ENCODE data around the gene ADAMTSL3.

The ADAMTSL3 gene

DNA sequence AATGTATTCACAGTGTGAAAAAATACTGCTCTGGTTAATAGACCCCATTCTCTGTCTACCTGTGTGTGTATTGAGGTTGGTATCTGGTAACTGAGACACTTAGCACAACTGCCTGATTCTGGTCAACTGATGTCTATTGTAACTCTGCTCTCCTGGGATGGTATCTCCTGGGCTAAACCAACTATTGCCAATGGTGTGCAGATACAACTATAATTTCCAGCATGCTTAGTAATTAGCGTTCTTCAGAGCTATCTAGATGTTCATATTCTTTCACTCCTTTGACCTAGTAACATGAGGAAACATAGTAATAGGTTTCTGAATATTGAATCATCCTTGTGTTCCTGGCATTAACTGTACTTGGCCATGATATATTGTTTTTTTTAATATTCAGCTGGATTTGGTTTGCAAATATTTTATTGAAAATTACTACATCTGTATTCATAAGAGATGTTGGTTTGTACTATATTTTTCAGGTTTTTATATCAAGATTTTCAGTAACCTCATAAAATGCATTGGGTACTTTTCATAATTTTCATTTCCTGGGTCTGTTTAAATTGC lies 16.8 kb downstream of the ADAMTSL3 start:
- no peak for DNase-seq (ENCODE audit: extremely low spot score)
- no peak for TF ChIP-seq SUZ12 (IDR thresholded peaks at IDR 0.05)
- POLR2A ChIA-PET = interaction anchor here (1.1 kb wide), 1 partner anchor 224 kb away, joined by 3 read pairs; the partner anchor contains the start of gene SH3GL3
- CTCF ChIA-PET = no interaction called here

DNA sequence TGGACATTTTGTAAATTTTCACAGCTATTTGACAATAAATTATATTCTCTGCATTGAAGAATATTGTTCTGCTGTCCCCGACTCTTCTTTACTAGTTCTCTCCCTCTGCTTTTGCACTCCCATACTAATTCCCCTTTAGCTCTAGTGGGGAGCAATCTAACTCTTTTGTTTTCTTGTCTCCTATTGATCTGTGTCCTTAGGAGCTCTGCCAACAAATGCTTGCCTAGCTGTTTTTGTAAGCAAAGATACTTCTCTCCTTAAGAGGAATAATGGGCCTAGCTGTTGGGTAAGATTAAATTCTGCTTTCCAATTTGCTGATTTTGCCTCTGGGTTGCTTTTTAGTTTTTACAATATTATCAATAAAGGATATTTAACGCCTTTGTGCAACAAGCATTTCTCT lies 17.7 kb downstream of the ADAMTSL3 start:
- ChIA-PET POLR2A (interaction anchor here (1.1 kb wide), 1 partner anchor 225 kb away, joined by 3 read pairs; the partner anchor contains the start of gene SH3GL3), CTCF (no interaction called here)
- DNase-seq (ENCODE audit: extremely low spot score) = no peak
- no peak for TF ChIP-seq ELF4 (IDR thresholded peaks at IDR 0.05)
- no peak for TF ChIP-seq CTBP1 (IDR thresholded peaks at IDR 0.05; ENCODE audit: borderline replicate concordance)
- no peak for TF ChIP-seq L3MBTL2 (conservative IDR thresholded peaks at IDR 0.05)
- TF ChIP-seq FOXM1 (IDR thresholded peaks at IDR 0.05; ENCODE audit: borderline replicate concordance) = no peak
- TF ChIP-seq ARNT (IDR thresholded peaks at IDR 0.05) = no peak
- TF ChIP-seq FOXK2 (IDR thresholded peaks at IDR 0.05) = no peak
- TF ChIP-seq SP1 (IDR thresholded peaks at IDR 0.05) = no peak
- TF ChIP-seq HDGF (IDR thresholded peaks at IDR 0.05; ENCODE audit: borderline replicate concordance) = no peak
- no peak for TF ChIP-seq TARDBP (IDR thresholded peaks at IDR 0.05)
- TF ChIP-seq ZNF384 (IDR thresholded peaks at IDR 0.05) = no peak
- no peak for TF ChIP-seq NFRKB (IDR thresholded peaks at IDR 0.05)
- TF ChIP-seq BHLHE40 (IDR thresholded peaks at IDR 0.05; ENCODE audit: borderline replicate concordance) = no peak
- TF ChIP-seq SUZ12 (IDR thresholded peaks at IDR 0.05) = no peak
- no peak for TF ChIP-seq FOXA1 (IDR thresholded peaks at IDR 0.05)
- TF ChIP-seq, protein P1, sequence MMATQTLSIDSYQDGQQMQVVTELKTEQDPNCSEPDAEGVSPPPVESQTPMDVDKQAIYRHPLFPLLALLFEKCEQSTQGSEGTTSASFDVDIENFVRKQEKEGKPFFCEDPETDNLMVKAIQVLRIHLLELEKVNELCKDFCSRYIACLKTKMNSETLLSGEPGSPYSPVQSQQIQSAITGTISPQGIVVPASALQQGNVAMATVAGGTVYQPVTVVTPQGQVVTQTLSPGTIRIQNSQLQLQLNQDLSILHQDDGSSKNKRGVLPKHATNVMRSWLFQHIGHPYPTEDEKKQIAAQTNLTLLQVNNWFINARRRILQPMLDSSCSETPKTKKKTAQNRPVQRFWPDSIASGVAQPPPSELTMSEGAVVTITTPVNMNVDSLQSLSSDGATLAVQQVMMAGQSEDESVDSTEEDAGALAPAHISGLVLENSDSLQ (IDR thresholded peaks at IDR 0.05) = no peak
- TF ChIP-seq LEF1 (IDR thresholded peaks at IDR 0.05; ENCODE audit: borderline replicate concordance) = no peak

DNA sequence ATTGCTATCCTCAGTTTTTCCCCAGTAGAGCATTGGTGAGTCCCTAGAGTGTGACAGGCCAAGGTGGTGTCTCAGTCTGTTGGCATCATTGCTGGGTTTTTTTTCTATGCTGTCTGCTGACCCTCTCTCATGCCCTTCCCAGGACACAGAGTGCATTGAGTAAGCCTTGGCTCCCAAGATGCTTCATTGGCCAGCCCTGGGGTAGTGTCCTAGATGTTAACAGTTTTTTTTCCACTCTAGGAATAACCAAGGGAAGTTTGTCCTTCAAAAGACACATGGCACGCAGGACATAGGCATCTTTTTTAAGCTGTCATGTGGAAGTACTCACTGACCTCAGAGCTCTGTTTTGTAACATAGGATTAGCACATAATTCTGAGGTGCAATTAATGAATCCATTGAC lies 19.5 kb downstream of the ADAMTSL3 start:
- no peak for DNase-seq (ENCODE audit: extremely low spot score)
- TF ChIP-seq SP1 (IDR thresholded peaks at IDR 0.05) (no peak), FOXA1 (IDR thresholded peaks at IDR 0.05) (no peak), ZNF384 (IDR thresholded peaks at IDR 0.05) (no peak), L3MBTL2 (conservative IDR thresholded peaks at IDR 0.05) (no peak), ELF4 (IDR thresholded peaks at IDR 0.05) (no peak), HDGF (IDR thresholded peaks at IDR 0.05; ENCODE audit: borderline replicate concordance) (no peak), FOXK2 (IDR thresholded peaks at IDR 0.05) (no peak), TARDBP (IDR thresholded peaks at IDR 0.05) (no peak), BHLHE40 (IDR thresholded peaks at IDR 0.05; ENCODE audit: borderline replicate concordance) (no peak)
- TF ChIP-seq, protein P1 (IDR thresholded peaks at IDR 0.05) = no peak
- ChIA-PET CTCF (interaction anchor here (0.6 kb wide), 1 partner anchor 1475 kb away, joined by 4 read pairs; no protein-coding TSS in a partner anchor), POLR2A (no interaction called here)

DNA sequence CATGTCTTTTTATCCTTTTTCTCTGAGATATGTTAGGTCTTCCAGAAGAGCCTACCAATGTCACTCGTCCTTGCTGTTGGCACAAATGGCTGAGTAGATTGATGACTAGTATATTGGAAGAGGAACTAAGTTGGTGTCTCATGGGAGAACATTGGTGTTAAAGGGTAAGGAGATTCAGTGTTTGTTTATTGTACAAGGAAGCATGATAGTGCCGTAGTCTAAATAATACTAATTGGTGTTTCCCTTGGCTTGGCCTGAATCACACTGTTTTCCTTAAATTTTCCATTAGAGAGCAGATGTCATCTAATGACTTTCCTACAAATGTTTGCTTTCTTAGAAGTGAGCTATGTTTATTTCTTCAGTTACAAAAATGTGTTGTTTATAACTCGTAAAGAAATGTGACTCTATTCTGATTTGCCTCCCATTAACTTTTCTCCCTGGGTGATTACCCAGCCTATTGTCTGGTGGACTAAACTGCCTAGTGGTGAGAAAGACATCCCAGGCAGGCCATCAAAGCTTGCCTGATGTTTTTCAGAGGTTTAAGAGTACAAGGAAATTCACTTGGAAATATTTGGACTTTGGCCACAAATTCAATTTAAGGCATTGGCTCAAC lies 28.7 kb downstream of the ADAMTSL3 start:
- DNase-seq (ENCODE audit: extremely low spot score) = no peak
- ChIA-PET POLR2A (no interaction called here), CTCF (no interaction called here)
- TF ChIP-seq SUZ12 (IDR thresholded peaks at IDR 0.05) (no peak), ZNF384 (IDR thresholded peaks at IDR 0.05) (no peak), FOXK2 (IDR thresholded peaks at IDR 0.05) (no peak), FOXA1 (IDR thresholded peaks at IDR 0.05) (no peak), LEF1 (IDR thresholded peaks at IDR 0.05; ENCODE audit: borderline replicate concordance) (no peak), BHLHE40 (IDR thresholded peaks at IDR 0.05; ENCODE audit: borderline replicate concordance) (no peak)

DNA sequence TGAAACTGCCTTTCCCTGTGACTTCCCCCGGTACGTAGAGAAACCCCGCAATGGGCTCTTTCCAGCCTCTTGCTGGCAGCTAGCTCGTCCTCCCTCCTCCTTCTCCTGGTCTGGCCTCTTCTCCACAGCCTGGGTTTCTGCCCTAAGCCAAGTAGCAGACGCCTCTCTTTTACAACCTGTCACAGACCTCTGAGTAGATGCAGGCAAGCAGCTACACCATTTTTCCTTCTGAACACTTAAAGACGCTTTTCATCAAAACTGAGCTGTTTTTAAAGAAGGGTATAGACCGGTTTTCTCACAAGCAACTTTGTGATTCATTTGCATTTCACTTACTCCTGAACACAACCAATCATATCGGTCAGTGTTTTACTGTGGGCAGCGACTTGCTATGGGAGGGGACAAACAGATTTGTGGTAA lies 32.0 kb downstream of the ADAMTSL3 start:
- TF ChIP-seq HDGF (IDR thresholded peaks at IDR 0.05; ENCODE audit: borderline replicate concordance) = no peak
- DNase-seq (ENCODE audit: extremely low spot score) = no peak
- ChIA-PET CTCF (no interaction called here), POLR2A (no interaction called here)

DNA sequence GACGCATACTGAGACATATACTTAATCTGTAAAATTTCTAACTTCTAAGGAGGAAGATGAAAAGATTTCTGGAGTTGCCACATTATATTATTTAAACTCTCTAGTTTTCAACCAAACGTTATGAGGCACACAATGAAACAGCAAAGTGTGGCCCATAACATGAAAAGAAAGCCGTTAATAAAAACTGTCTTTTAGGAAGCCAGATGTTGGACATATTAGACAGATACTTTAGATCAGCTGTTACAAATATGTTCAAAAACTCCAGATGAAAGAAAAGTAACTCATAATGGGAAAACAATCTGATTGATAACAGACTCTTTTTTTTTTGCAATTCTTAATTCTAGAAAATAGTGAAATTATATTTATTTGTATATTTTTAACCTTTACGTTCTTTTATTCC lies 34.3 kb downstream of the ADAMTSL3 start:
- CTCF ChIA-PET = no interaction called here
- TF ChIP-seq BHLHE40 (IDR thresholded peaks at IDR 0.05; ENCODE audit: borderline replicate concordance) = no peak
- no peak for TF ChIP-seq CTBP1 (IDR thresholded peaks at IDR 0.05; ENCODE audit: borderline replicate concordance)
- TF ChIP-seq FOXK2 (IDR thresholded peaks at IDR 0.05) = no peak
- no peak for TF ChIP-seq HDGF (IDR thresholded peaks at IDR 0.05; ENCODE audit: borderline replicate concordance)
- no peak for TF ChIP-seq FOXA1 (IDR thresholded peaks at IDR 0.05)
- no peak for TF ChIP-seq NFRKB (IDR thresholded peaks at IDR 0.05)
- TF ChIP-seq FOXM1 (IDR thresholded peaks at IDR 0.05; ENCODE audit: borderline replicate concordance) = no peak
- TF ChIP-seq ZNF384 (IDR thresholded peaks at IDR 0.05) = no peak
- no peak for TF ChIP-seq ELF4 (IDR thresholded peaks at IDR 0.05)
- TF ChIP-seq ARNT (IDR thresholded peaks at IDR 0.05) = no peak
- TF ChIP-seq, protein P1 (IDR thresholded peaks at IDR 0.05) = no peak
- no peak for TF ChIP-seq SP1 (IDR thresholded peaks at IDR 0.05)
- POLR2A ChIA-PET = no interaction called here
- DNase-seq (ENCODE audit: extremely low spot score) = no peak

DNA sequence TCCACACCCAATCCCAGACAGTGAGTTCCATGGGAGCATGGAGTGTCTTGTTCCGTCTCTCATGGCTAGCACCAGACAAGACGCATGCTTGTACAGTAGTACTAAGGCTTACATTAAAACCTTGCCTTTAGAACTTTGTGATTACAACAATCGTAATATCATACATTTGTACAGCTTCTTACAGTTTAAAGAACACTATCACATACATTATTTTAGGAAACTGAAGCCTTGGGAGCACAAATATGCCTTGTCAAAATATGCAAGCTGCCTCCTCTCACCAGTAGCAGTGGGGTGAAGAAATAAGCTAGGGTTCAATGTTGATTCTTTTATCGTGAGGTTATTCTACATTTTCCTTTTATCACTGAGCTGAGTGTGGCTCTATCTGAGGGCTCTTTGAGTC lies 36.8 kb downstream of the ADAMTSL3 start:
- ChIA-PET CTCF (no interaction called here), POLR2A (no interaction called here)
- DNase-seq (ENCODE audit: extremely low spot score) = no peak
- TF ChIP-seq LEF1 (IDR thresholded peaks at IDR 0.05; ENCODE audit: borderline replicate concordance) (no peak), HDGF (IDR thresholded peaks at IDR 0.05; ENCODE audit: borderline replicate concordance) (no peak), ZNF384 (IDR thresholded peaks at IDR 0.05) (no peak), SUZ12 (IDR thresholded peaks at IDR 0.05) (no peak), FOXK2 (IDR thresholded peaks at IDR 0.05) (no peak), BHLHE40 (IDR thresholded peaks at IDR 0.05; ENCODE audit: borderline replicate concordance) (no peak), TARDBP (IDR thresholded peaks at IDR 0.05) (no peak), ELF4 (IDR thresholded peaks at IDR 0.05) (no peak), NFRKB (IDR thresholded peaks at IDR 0.05) (no peak), L3MBTL2 (conservative IDR thresholded peaks at IDR 0.05) (no peak), ARNT (IDR thresholded peaks at IDR 0.05) (no peak), FOXM1 (IDR thresholded peaks at IDR 0.05; ENCODE audit: borderline replicate concordance) (no peak)
- TF ChIP-seq, protein P1 (IDR thresholded peaks at IDR 0.05) = no peak

Data from HEK293T (cell line).